Breast epithelium (tissue), 3 donors: ENCODE measurements around the gene LGALS7B.

Experiments
- POLR2A ChIP-seq: fragments of 450-650 bp; IDR thresholded peaks from one replicate; pipeline ENCODE4 v1.6.1; 2016; ENCODE audit warnings: antibody characterized with exemption, mild to moderate bottlenecking, moderate library complexity
- POLR2AphosphoS5 ChIP-seq, 3 donors: sonication (generic); formaldehyde crosslinking; IDR thresholded peaks; one replicate each; pipeline ENCODE4 v1.6.1; 2017; ENCODE audit warnings: antibody characterized with exemption in 3 of 3
- TF ChIP-seq, protein P1 (sequence below), 3 donors: fragments of 450-650 bp; IDR thresholded peaks; one replicate each; pipeline ENCODE4 v1.5.1; 2016 to 2017; ENCODE audit warnings: antibody characterized with exemption in 3 of 3, mild to moderate bottlenecking in 3 of 3, moderate library complexity in 3 of 3

DNA sequence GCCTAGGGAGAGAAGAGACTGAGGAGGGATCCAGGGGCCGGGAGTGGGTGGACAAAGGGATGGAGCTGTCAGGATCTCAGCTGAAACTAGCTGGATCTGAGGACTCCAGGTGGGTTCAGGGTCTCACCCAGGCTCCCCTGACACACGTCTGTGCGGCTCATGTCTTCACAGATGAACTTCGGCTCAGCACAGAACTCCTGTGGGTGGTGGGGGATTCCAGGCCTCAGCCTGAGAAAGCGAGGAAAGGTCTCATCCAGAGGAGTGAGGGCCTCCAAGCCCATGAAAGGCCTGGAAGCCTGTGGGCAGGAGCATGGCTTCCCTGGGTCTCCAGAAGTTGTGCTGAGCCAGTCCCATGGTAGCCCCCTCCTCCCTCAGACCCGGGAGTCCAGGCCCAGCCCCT is 46.1 kb upstream of the LGALS7B start:
- TF ChIP-seq, protein P1, sequence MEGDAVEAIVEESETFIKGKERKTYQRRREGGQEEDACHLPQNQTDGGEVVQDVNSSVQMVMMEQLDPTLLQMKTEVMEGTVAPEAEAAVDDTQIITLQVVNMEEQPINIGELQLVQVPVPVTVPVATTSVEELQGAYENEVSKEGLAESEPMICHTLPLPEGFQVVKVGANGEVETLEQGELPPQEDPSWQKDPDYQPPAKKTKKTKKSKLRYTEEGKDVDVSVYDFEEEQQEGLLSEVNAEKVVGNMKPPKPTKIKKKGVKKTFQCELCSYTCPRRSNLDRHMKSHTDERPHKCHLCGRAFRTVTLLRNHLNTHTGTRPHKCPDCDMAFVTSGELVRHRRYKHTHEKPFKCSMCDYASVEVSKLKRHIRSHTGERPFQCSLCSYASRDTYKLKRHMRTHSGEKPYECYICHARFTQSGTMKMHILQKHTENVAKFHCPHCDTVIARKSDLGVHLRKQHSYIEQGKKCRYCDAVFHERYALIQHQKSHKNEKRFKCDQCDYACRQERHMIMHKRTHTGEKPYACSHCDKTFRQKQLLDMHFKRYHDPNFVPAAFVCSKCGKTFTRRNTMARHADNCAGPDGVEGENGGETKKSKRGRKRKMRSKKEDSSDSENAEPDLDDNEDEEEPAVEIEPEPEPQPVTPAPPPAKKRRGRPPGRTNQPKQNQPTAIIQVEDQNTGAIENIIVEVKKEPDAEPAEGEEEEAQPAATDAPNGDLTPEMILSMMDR (IDR thresholded peaks at IDR 0.05), result no peak
- TF ChIP-seq POLR2A (no peak), POLR2AphosphoS5 (IDR thresholded peaks at IDR 0.05) (no peak)
